ENCODE results near the gene ALOX5AP. TPM values are rescaled to one million over a fixed set of nuclear protein-coding genes. Genes with fewer than 3 reads are reported as not detected.

Gene ALOX5AP
- total RNA-seq (2022), result 0.83 and 1.5 TPM in 2 replicates
- percentile 19 among the genes with signal in this experiment for Bru-seq, nascent RNA
- BruChase-seq, experiment 1, labeled RNA remaining after a 6-hour chase, result percentile 20 among the genes with signal in this experiment
- percentile 15 among the genes with signal in this experiment for BruChase-seq, experiment 2, labeled RNA remaining after a 2-hour chase
- long read RNA-seq, partial matches to known transcripts, result 0 of 2 reads
- long read RNA-seq, other reads (novel, unspliced or antisense), result 1 of 2 reads

GRCh38 chr13:30735025-30735871 is at the start of gene ALOX5AP:
Gene ALOX5AP (plus strand): TSS chr13:30735543. CDS start chr13:30735606, 63 bp downstream.
- Mint-ChIP-seq H3K36me3 (ENCODE audit: insufficient read depth, unreplicated experiment) (no peaks in the 10 kb centered on the region), H3K9me3 (ENCODE audit: unreplicated experiment) (no peaks in the 10 kb centered on the region), H3K27ac (ENCODE audit: low read depth, unreplicated experiment) (peak within 1 kb of the TSS; percentile 67), H3K4me1 (ENCODE audit: insufficient read depth, unreplicated experiment) (peaks cover 18% of the 10 kb centered on the region), H3K27me3 (ENCODE audit: insufficient read depth, unreplicated experiment) (no peaks in the 10 kb centered on the region), H3K4me3 (ENCODE audit: unreplicated experiment) (no peak within 1 kb of the TSS)
- CTCF ChIA-PET, result interaction anchor here (0.6 to 1.0 kb wide), 2 partner anchors 36 to 279 kb away, joined by 3 to 4 read pairs; no protein-coding TSS in a partner anchor
- intact Hi-C loops (cut with micrococcal nuclease), result no loop called here
- DNase-seq (ENCODE audit: unreplicated experiment), result no peak
- POLR2A ChIA-PET, result no interaction called here
- BruUV-seq (replicated peaks), result no TSS peak
- TF ChIP-seq, protein P1, sequence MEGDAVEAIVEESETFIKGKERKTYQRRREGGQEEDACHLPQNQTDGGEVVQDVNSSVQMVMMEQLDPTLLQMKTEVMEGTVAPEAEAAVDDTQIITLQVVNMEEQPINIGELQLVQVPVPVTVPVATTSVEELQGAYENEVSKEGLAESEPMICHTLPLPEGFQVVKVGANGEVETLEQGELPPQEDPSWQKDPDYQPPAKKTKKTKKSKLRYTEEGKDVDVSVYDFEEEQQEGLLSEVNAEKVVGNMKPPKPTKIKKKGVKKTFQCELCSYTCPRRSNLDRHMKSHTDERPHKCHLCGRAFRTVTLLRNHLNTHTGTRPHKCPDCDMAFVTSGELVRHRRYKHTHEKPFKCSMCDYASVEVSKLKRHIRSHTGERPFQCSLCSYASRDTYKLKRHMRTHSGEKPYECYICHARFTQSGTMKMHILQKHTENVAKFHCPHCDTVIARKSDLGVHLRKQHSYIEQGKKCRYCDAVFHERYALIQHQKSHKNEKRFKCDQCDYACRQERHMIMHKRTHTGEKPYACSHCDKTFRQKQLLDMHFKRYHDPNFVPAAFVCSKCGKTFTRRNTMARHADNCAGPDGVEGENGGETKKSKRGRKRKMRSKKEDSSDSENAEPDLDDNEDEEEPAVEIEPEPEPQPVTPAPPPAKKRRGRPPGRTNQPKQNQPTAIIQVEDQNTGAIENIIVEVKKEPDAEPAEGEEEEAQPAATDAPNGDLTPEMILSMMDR (IDR thresholded peaks at IDR 0.05; ENCODE audit: unreplicated experiment), result no peak

DNA sequence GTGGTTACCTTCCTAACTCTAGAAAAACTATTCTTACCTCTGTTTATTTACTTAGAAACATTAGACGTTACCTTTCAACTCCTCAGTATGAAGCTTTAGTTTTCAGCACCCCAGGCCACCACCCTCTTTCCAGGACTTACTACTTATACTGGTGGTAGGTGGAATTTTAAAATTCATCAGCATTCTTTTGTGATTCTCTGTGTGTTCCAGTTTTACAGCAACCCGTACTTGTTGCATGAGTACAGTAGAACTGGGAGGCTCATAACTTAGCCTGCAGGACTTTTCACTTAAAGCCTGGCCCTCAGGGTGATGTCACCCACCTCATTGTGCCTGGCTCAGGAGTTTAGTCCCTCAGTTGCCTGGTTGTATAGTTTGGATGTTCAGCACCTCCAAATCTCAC is 49.4 kb upstream of the ALOX5AP start:
- ChIA-PET POLR2A (no interaction called here), CTCF (interaction anchor here (0.7 kb wide), 1 partner anchor 53 kb away, joined by 3 read pairs; no protein-coding TSS in a partner anchor)
- Mint-ChIP-seq H3K4me1 (ENCODE audit: insufficient read depth, unreplicated experiment) (peaks cover 6% of the 10 kb centered on the region), H3K27me3 (ENCODE audit: insufficient read depth, unreplicated experiment) (no peaks in the 10 kb centered on the region), H3K36me3 (ENCODE audit: insufficient read depth, unreplicated experiment) (no peaks in the 10 kb centered on the region), H3K27ac (ENCODE audit: low read depth, unreplicated experiment) (no peak overlapping the region), H3K9me3 (ENCODE audit: unreplicated experiment) (no peaks in the 10 kb centered on the region), H3K4me3 (ENCODE audit: unreplicated experiment) (no peak overlapping the region)
- intact Hi-C loops (cut with micrococcal nuclease), result no loop called here
- no peak for DNase-seq (ENCODE audit: unreplicated experiment)
- TF ChIP-seq, protein P1 (IDR thresholded peaks at IDR 0.05; ENCODE audit: unreplicated experiment), result no peak
- no TSS peak for BruUV-seq (replicated peaks)

GRCh38 chr13:30687601-30688000 is 47.7 kb upstream of the ALOX5AP start:
- H3K36me3 Mint-ChIP-seq (ENCODE audit: insufficient read depth, unreplicated experiment), result no peaks in the 10 kb centered on the region
- H3K27me3 Mint-ChIP-seq (ENCODE audit: insufficient read depth, unreplicated experiment), result no peaks in the 10 kb centered on the region
- POLR2A ChIA-PET, result no interaction called here
- intact Hi-C loops (cut with micrococcal nuclease), result no loop called here
- peaks cover 6% of the 10 kb centered on the region for H3K4me1 Mint-ChIP-seq (ENCODE audit: insufficient read depth, unreplicated experiment)
- TF ChIP-seq, protein P1 (IDR thresholded peaks at IDR 0.05; ENCODE audit: unreplicated experiment), result no peak
- H3K9me3 Mint-ChIP-seq (ENCODE audit: unreplicated experiment), result no peaks in the 10 kb centered on the region
- no TSS peak for BruUV-seq (replicated peaks)
- no peak for DNase-seq (ENCODE audit: unreplicated experiment)
- H3K27ac Mint-ChIP-seq (ENCODE audit: low read depth, unreplicated experiment), result no peak overlapping the region
- no peak overlapping the region for H3K4me3 Mint-ChIP-seq (ENCODE audit: unreplicated experiment)
- CTCF ChIA-PET, result no interaction called here

GRCh38 chr13:30689752-30690151 is 45.6 kb upstream of the ALOX5AP start:
- peak overlapping the region; percentile 93 for H3K27ac Mint-ChIP-seq (ENCODE audit: low read depth, unreplicated experiment)
- TF ChIP-seq, protein P1 (IDR thresholded peaks at IDR 0.05; ENCODE audit: unreplicated experiment), result no peak
- CTCF ChIA-PET, result interaction anchor here (1.0 to 1.6 kb wide), 2 partner anchors 102 to 125 kb away, joined by 3 to 8 read pairs; no protein-coding TSS in a partner anchor

More at GRCh38 chr13:30689752-30690151, 45.6 kb upstream of the ALOX5AP start:
- H3K36me3 Mint-ChIP-seq (ENCODE audit: insufficient read depth, unreplicated experiment), result no peaks in the 10 kb centered on the region
- H3K9me3 Mint-ChIP-seq (ENCODE audit: unreplicated experiment), result no peaks in the 10 kb centered on the region
- no peak for DNase-seq (ENCODE audit: unreplicated experiment)
- BruUV-seq (replicated peaks), result no TSS peak
- peaks cover 6% of the 10 kb centered on the region for H3K4me1 Mint-ChIP-seq (ENCODE audit: insufficient read depth, unreplicated experiment)
- peak overlapping the region; percentile 79 for H3K4me3 Mint-ChIP-seq (ENCODE audit: unreplicated experiment)
- POLR2A ChIA-PET, result interaction anchor here (0.5 to 2.3 kb wide), 7 partner anchors 8 to 202 kb away, joined by 3 to 16 read pairs (median 5); no protein-coding TSS in a partner anchor
- intact Hi-C loops (cut with micrococcal nuclease), result loop anchor here (1.0 to 5.0 kb wide), 3 partner anchors 53 to 176 kb away; no protein-coding TSS in a partner anchor
- H3K27me3 Mint-ChIP-seq (ENCODE audit: insufficient read depth, unreplicated experiment), result no peaks in the 10 kb centered on the region

Data from MCF 10A (cell line).